ENCODE measurements around the gene ADGRV1.

GRCh38 chr5:90558344-90559192 is at the start of gene ADGRV1:
- no peak for TF ChIP-seq REST (IDR thresholded peaks at IDR 0.05; ENCODE audit: insufficient read depth in 1 of 2, low read depth in 2 of 2, low read length in 2 of 2)
- no peak for TF ChIP-seq POLR2AphosphoS5 (IDR thresholded peaks at IDR 0.05; ENCODE audit: low read depth, low read length)
- no peak for TF ChIP-seq SIN3A (IDR thresholded peaks at IDR 0.05; ENCODE audit: borderline replicate concordance, insufficient read depth, low read length)
- TF ChIP-seq TAF1 (IDR thresholded peaks at IDR 0.05; ENCODE audit: borderline replicate concordance, insufficient read depth, low read length) = no peak
- no peak for TF ChIP-seq FOXP2 (optimal IDR thresholded peaks at IDR 0.05; ENCODE audit: borderline replicate concordance, extremely low read depth, extremely low read length, insufficient read depth)

Measured in PFSK-1 (cell line).